OCI-LY7 (cell line): ENCODE measurements around the gene DMRTC2.

Experiments used
- EZH2phosphoT487 ChIP-seq: fragments of 200-600 bp; sonication (generic); IDR thresholded peaks from 2 replicates; pipeline ENCODE4 v1.6.1; 2018; ENCODE audit warnings: low read depth, borderline replicate concordance, mild to moderate bottlenecking, mixed run types, antibody characterized with exemption, low read length, moderate library complexity, mixed read lengths
- TF ChIP-seq, protein P1 (sequence below): fragments of 200-600 bp; sonication (generic); conservative IDR thresholded peaks from 2 replicates; pipeline ENCODE4 v1.5.1; 2014; ENCODE audit warnings: mild to moderate bottlenecking, antibody characterized with exemption, low read length, moderate library complexity, mixed read lengths

DNA sequence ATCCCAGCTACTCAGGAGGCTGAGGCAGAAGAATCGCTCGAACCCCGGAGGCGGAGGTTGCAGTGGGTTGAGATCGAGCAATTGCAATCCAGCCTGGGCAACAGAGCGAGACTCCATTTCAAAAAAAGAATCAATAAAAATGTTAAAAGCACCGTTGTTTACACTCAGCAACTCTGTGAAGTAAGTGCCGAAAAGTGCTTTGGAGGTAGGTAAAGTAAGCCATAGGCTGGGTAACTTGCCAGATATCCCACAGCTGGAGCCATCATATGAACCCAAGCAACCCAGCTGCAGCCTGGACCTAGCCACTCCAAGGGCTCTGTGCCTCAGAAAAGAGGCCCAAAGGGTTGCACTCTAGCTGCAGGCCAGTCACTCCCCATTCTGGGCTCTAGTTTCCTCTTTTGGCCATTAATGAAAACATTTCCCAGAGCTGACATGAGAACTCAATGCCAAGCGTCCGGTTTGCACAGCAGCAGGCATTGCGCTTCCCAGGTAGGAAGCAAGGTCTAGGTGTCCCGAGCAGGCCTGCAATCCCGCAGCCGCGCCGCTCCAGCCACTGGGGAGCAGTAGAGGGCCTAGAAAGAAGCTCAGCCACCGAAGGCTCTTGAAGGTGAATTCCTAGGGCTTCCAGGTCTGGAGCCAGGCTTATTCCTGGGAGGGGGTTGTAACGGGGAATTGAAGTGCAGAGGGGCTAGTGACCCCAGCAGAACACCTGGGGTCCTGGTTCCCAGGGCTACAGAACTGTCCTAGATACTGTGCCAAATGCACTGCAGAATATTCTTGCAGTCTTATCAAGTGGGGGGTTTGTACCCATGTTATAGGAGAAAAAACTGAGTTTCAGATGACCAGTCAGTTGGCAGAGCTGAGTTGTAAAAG lies 28.2 kb downstream of the DMRTC2 start:
- TF ChIP-seq, protein P1, sequence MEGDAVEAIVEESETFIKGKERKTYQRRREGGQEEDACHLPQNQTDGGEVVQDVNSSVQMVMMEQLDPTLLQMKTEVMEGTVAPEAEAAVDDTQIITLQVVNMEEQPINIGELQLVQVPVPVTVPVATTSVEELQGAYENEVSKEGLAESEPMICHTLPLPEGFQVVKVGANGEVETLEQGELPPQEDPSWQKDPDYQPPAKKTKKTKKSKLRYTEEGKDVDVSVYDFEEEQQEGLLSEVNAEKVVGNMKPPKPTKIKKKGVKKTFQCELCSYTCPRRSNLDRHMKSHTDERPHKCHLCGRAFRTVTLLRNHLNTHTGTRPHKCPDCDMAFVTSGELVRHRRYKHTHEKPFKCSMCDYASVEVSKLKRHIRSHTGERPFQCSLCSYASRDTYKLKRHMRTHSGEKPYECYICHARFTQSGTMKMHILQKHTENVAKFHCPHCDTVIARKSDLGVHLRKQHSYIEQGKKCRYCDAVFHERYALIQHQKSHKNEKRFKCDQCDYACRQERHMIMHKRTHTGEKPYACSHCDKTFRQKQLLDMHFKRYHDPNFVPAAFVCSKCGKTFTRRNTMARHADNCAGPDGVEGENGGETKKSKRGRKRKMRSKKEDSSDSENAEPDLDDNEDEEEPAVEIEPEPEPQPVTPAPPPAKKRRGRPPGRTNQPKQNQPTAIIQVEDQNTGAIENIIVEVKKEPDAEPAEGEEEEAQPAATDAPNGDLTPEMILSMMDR: peak; percentile 94
- no peak for TF ChIP-seq EZH2phosphoT487
